Epithelial cell of esophagus (primary cell): ENCODE data around the gene CXCL11.

Experiments used
- DNase-seq: peaks from one replicate; pipeline ENCODE4 v3.0.0; 2010; ENCODE audit warnings: low read depth
- H3K4me3 ChIP-seq: 2 replicates; pipeline ENCODE4 v1.5.1; 2011; ENCODE audit warnings: mild to moderate bottlenecking, low read length, control low read depth
- TF ChIP-seq, protein P1 (sequence below): IDR thresholded peaks from 2 replicates; pipeline ENCODE4 v1.5.1; 2011; ENCODE audit warnings: low read depth, mild to moderate bottlenecking, low read length, control low read depth, inconsistent platforms; ENCODE audit not compliant: insufficient read depth; ENCODE audit errors: missing control alignments

CXCL11 gene

DNA sequence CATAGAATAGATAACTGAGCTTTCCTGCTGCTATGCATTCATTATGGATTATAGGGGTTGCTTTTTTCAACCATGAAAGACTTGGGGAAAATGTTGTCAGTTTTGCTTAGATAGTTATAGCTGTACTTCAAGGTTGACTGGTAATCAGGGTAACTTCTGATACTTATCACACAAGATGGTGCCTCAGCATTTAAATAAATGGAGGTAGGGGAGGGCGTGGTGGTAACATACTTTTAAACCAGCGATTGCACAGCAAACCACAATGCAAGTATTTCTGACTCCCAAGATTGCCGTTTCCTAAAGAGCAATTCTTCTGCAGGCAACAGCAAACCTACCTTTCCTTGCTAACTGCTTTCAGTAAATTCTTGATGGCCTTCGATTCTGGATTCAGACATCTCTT, 13.8 kb downstream of the CXCL11 start:
- TF ChIP-seq, protein P1, sequence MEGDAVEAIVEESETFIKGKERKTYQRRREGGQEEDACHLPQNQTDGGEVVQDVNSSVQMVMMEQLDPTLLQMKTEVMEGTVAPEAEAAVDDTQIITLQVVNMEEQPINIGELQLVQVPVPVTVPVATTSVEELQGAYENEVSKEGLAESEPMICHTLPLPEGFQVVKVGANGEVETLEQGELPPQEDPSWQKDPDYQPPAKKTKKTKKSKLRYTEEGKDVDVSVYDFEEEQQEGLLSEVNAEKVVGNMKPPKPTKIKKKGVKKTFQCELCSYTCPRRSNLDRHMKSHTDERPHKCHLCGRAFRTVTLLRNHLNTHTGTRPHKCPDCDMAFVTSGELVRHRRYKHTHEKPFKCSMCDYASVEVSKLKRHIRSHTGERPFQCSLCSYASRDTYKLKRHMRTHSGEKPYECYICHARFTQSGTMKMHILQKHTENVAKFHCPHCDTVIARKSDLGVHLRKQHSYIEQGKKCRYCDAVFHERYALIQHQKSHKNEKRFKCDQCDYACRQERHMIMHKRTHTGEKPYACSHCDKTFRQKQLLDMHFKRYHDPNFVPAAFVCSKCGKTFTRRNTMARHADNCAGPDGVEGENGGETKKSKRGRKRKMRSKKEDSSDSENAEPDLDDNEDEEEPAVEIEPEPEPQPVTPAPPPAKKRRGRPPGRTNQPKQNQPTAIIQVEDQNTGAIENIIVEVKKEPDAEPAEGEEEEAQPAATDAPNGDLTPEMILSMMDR: no peak
- no peak for DNase-seq

DNA sequence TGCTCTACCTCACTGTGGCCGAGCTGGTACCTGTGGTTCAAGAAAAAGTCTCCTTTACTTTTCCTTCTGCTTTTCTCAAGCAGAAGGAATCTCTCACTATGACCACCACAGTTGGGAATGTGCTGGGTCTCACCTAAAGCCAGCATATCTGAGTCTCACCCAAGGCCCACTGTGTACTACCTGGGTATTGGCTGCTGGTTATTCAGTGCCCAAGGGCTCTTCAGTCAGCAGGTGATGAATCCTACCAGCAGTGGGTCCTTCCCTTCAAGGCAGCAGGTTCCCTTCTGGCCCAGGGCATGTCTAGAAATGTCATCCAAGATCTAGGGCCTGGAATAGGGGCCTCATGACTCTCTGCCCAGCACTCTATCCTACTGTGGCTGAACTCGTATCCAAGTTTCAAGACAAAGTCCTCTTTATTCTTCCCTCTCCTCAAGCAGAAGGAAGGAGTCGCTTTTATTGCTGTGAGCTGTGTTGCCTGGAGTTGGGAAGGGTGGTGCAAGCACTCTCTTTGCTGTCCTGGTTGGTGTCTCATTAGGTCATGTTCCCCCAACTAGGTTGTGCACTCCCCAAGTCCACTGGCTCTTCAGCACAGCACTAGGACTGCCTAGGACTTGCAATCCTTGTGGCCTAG, 18.7 kb downstream of the CXCL11 start:
- no peak overlapping the region for H3K4me3 ChIP-seq
- TF ChIP-seq, protein P1: no peak
- peak; percentile 46 for DNase-seq

More for the DNA sequence above, 13.8 kb downstream of the CXCL11 start:
- no peak overlapping the region for H3K4me3 ChIP-seq

DNA sequence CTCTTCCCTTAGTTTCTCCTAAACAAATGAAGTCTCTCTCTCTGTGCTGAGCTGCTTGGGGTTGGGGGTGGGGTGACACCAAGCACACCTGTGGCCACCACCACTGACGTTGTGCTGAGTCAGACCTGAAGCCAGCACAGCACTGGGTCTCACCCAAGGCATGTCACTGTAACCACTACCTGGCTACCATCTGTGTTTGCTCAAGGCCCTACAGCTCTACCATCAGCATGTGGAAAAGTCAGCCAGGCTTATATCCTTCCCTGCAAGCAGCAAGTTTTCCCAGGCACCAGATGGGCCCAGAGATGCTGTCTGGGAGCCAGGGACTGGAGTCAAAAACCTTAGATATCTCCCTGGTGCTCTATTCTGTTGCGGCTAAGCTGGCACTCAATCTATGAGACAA, 19.5 kb downstream of the CXCL11 start:
- no peak overlapping the region for H3K4me3 ChIP-seq
- peak; percentile 59 for DNase-seq
- TF ChIP-seq, protein P1: no peak

DNA sequence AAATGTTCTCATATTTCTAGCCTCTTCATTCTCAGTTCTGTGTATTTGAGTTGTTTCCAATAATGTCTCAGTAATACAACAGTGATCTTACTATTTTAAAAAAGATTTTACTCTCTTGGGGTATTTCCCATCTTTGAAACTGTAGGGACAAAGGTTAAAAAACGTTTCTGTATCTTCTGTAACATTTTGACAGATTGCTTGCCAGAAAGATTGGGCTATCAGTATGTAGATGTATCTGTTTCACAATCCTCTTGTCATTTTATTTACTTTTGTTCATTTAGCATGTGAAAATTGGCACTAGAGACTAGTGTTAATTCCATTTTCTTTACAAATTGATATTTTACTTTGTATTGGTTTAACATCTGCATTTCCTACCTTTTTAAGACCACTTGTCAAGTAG, 22.3 kb downstream of the CXCL11 start:
- TF ChIP-seq, protein P1: no peak
- no peak overlapping the region for H3K4me3 ChIP-seq
- no peak for DNase-seq

DNA sequence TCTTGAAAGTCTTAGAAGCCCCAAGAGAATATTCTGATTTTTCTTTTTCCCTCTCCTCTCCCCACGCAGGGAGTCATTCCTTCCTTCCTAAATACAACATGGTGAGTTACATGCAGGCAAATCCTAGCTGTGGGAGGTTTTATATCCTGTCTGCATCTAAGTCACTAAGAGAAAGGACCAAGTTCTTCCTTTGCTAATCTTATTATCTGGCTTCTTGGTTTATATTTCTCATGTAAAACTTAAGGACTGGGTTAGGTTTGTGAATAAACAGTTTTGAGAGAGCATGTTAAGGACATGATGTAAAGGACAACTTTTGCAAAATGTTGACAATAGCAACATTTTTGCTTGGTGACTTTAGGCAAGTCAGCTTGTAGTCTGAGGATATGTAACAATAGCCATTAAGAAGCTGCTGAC, 23.5 kb downstream of the CXCL11 start:
- no peak overlapping the region for H3K4me3 ChIP-seq
- TF ChIP-seq, protein P1: no peak
- peak; percentile 35 for DNase-seq

DNA sequence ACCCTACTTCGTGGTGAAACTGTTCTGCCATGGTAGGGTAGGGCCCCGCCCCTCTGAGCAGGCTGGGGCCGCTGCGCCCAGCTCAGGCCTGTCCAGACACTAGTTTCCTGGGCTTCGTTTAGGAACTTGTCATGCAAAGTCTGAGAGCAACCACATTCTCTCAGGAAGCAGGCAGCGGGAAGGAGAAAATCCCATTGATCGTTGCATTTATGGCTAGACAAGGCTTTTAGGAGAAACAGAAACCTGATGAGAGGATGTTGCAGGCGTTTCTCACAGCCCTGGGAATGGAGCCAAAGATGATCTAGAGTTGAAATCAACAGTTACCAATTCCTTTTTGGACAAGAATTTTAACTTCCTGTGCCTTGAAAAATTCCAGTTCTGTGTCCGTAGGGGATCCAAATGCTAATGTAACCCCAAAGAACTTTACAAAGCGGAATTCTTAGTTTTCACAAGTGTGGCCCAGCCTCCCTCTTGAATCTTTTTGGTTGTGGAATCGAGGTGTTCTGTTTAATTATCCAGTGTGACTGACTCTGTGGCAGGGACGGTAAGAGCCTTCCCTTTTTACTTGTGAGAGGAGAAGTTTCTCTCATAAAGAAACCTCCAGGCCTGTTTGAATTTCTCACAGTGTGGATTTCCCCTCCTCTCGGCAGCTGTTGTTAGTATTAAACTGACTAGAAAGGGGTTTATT, 24.0 kb downstream of the CXCL11 start:
- H3K4me3 ChIP-seq: no peak overlapping the region
- peak; percentile 80 for DNase-seq
- TF ChIP-seq, protein P1: no peak
